GM23338 (cell line): ENCODE measurements around the gene LTB4R. TPM values are rescaled to one million over a fixed set of nuclear protein-coding genes. Genes with fewer than 3 reads are reported as not detected.

ENCODE experiments used
- ATAC-seq: fragments of 200-7000 bp; cut with Tn5 transposase; 3 replicates; pipeline ENCODE4 v1.9.1; 2020
- DNase-seq: peaks from one replicate; pipeline ENCODE4 v3.0.0-alpha.2; 2015; ENCODE audit warnings: low spot score
- H2AFZ ChIP-seq: fragments of 200-600 bp; sonication (generic); 2 replicates; pipeline ENCODE4 v1.8.0; 2016; ENCODE audit warnings: antibody characterized with exemption, mild to moderate bottlenecking, moderate library complexity
- H3F3A ChIP-seq: fragments of 200-600 bp; sonication (generic); replicated peaks from 2 replicates; pipeline ENCODE4 v1.8.0; 2017; ENCODE audit warnings: antibody characterized with exemption, mixed run types, low read depth
- H3K27ac ChIP-seq: fragments of 200-600 bp; sonication (generic); 2 replicates; pipeline ENCODE4 v1.6.1; 2016; ENCODE audit warnings: low read depth
- H3K27me3 ChIP-seq: fragments of 200-600 bp; sonication (generic); 2 replicates; pipeline ENCODE4 v1.8.0; 2016; ENCODE audit warnings: mild to moderate bottlenecking, mixed run types, moderate library complexity; ENCODE audit not compliant: insufficient read depth
- H3K36me3 ChIP-seq: fragments of 200-600 bp; sonication (generic); 2 replicates; pipeline ENCODE4 v1.8.0; 2016; ENCODE audit warnings: mild to moderate bottlenecking; ENCODE audit not compliant: insufficient read depth
- H3K4me1 ChIP-seq: fragments of 200-600 bp; sonication (generic); 2 replicates; pipeline ENCODE4 v1.8.0; 2016; ENCODE audit warnings: mild to moderate bottlenecking, moderate library complexity; ENCODE audit not compliant: insufficient read depth
- H3K4me2 ChIP-seq: fragments of 200-600 bp; sonication (generic); 2 replicates; pipeline ENCODE4 v1.7.1; 2017; ENCODE audit warnings: mixed run types
- H3K4me3 ChIP-seq: fragments of 200-600 bp; sonication (generic); 2 replicates; pipeline ENCODE4 v1.6.1; 2016; ENCODE audit warnings: mixed run types
- H3K79me2 ChIP-seq: fragments of 200-600 bp; sonication (generic); replicated peaks from 2 replicates; pipeline ENCODE4 v1.8.0; 2017; ENCODE audit warnings: mild to moderate bottlenecking; ENCODE audit not compliant: insufficient read depth
- H3K9me2 ChIP-seq: fragments of 200-600 bp; sonication (generic); 2 replicates; pipeline ENCODE4 v1.8.0; 2017; ENCODE audit not compliant: insufficient read depth
- H4K20me1 ChIP-seq: fragments of 200-600 bp; sonication (generic); replicated peaks from 2 replicates; pipeline ENCODE4 v1.8.0; 2017; ENCODE audit warnings: mild to moderate bottlenecking; ENCODE audit not compliant: insufficient read depth
- H3K27ac Mint-ChIP-seq: 2 replicates; pipeline ENCODE4 v1.8.0; 2020; ENCODE audit warnings: inconsistent platforms, mild to moderate bottlenecking, moderate library complexity, mixed read lengths
- H3K27me3 Mint-ChIP-seq: 3 replicates; pipeline ENCODE4 v1.8.0; 2022; ENCODE audit warnings: low read depth, mild to moderate bottlenecking, moderate library complexity, mixed read lengths, inconsistent platforms; ENCODE audit not compliant: insufficient read depth, poor library complexity
- H3K36me3 Mint-ChIP-seq: 3 replicates; pipeline ENCODE4 v1.8.0; 2021; ENCODE audit warnings: low read depth, mild to moderate bottlenecking, inconsistent platforms, moderate library complexity, mixed read lengths
- H3K4me1 Mint-ChIP-seq: 3 replicates; pipeline ENCODE4 v1.8.0; 2020; ENCODE audit warnings: mild to moderate bottlenecking, inconsistent platforms, mixed read lengths
- H3K4me3 Mint-ChIP-seq: 3 replicates; pipeline ENCODE4 v1.8.0; 2021; ENCODE audit warnings: moderate library complexity, mild to moderate bottlenecking, inconsistent platforms, mixed read lengths
- H3K9me3 Mint-ChIP-seq: 3 replicates; pipeline ENCODE4 v1.8.0; 2020; ENCODE audit warnings: moderate library complexity, mild to moderate bottlenecking, inconsistent platforms, mixed read lengths
- CREB1 ChIP-seq: fragments of 250-450 bp; sonication (Bioruptor Pico); IDR thresholded peaks from 2 replicates; pipeline ENCODE4 v1.5.0; 2020; ENCODE audit warnings: low read depth, mild to moderate bottlenecking, moderate library complexity
- EZH2 ChIP-seq: fragments of 200-600 bp; sonication (generic); IDR thresholded peaks from one replicate; pipeline ENCODE4 v1.8.0; 2017; ENCODE audit warnings: antibody characterized with exemption, mild to moderate bottlenecking, low read depth; ENCODE audit not compliant: unreplicated experiment
- EZH2phosphoT487 ChIP-seq: fragments of 200-600 bp; sonication (generic); IDR thresholded peaks from one replicate; pipeline ENCODE4 v1.8.1; 2018; ENCODE audit warnings: antibody characterized with exemption; ENCODE audit not compliant: unreplicated experiment
- NANOG ChIP-seq: IDR thresholded peaks from 2 replicates; pipeline ENCODE4 v1.6.1; 2016; ENCODE audit warnings: antibody characterized with exemption, borderline replicate concordance
- POLR2AphosphoS5 ChIP-seq: IDR thresholded peaks from 2 replicates; pipeline ENCODE4 v1.6.1; 2016; ENCODE audit warnings: antibody characterized with exemption, low read depth
- STAT1 ChIP-seq: IDR thresholded peaks from one replicate; pipeline ENCODE4 v1.6.1; 2016; ENCODE audit warnings: antibody characterized with exemption; ENCODE audit not compliant: unreplicated experiment
- ZNF114 ChIP-seq: fragments of 250-450 bp; sonication (Bioruptor Pico); IDR thresholded peaks from 2 replicates; pipeline ENCODE4 v1.5.0; 2020; ENCODE audit warnings: mild to moderate bottlenecking, moderate library complexity
- polyA plus RNA-seq: library from polyadenylated mRNA; unstranded; fragments of >200 nt; fragmentation: Nextera tagmentation; extraction: Ambion mirVana; gene quantifications from 2 replicates; pipeline ENCODE4 v1.2.1, GENCODE V29; 2016
- total RNA-seq: library from RNA; depleted of rRNA; stranded (reverse); fragments of >200 nt; shearing (Covaris generic); gene quantifications from 2 replicates; pipeline ENCODE4 v1.2.3, GENCODE V29; 2014
- TF ChIP-seq, protein P1 (sequence below): IDR thresholded peaks from one replicate; pipeline ENCODE4 v1.6.1; 2018; ENCODE audit warnings: antibody characterized with exemption; ENCODE audit not compliant: unreplicated experiment
- TF ChIP-seq, protein P2 (sequence below): IDR thresholded peaks from 2 replicates; pipeline ENCODE4 v1.6.1; 2016; ENCODE audit warnings: antibody characterized with exemption
- TF ChIP-seq, protein P3 (sequence below), 2 experiments: fragments of 200-600 bp in 1 of 2; sonication (generic) in 1 of 2; conservative IDR thresholded peaks; 2 replicates each; pipeline versions ENCODE4 v1.5.1 to v1.6.1; 2016 to 2017; ENCODE audit warnings: antibody characterized with exemption in 2 of 2, low read depth in 2 of 2, mild to moderate bottlenecking in 2 of 2, moderate library complexity in 1 of 2

LTB4R gene
- total and polyA plus RNA-seq, 2 experiments from 2014 or later: 2.1 to 4.7 TPM

DNA sequence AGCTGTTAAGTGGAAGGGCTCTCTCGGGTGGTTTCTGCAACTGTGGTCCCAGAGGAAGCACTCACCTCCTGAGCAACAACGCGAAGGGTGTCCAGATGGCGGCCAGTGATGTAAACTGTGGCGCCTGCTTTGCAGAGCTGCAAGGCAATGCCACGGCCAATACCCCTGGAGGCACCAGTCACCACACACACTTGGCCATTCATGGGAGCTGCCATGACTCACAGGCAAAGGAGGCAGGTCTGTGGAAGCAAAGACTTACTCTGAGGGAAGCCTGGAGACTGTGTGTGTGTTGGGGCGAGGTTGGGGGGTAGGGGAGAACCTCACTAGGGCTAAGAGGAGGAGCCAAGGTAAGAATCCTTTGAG, 12.4 kb upstream of the LTB4R start (continued):
- TF ChIP-seq, protein P1, sequence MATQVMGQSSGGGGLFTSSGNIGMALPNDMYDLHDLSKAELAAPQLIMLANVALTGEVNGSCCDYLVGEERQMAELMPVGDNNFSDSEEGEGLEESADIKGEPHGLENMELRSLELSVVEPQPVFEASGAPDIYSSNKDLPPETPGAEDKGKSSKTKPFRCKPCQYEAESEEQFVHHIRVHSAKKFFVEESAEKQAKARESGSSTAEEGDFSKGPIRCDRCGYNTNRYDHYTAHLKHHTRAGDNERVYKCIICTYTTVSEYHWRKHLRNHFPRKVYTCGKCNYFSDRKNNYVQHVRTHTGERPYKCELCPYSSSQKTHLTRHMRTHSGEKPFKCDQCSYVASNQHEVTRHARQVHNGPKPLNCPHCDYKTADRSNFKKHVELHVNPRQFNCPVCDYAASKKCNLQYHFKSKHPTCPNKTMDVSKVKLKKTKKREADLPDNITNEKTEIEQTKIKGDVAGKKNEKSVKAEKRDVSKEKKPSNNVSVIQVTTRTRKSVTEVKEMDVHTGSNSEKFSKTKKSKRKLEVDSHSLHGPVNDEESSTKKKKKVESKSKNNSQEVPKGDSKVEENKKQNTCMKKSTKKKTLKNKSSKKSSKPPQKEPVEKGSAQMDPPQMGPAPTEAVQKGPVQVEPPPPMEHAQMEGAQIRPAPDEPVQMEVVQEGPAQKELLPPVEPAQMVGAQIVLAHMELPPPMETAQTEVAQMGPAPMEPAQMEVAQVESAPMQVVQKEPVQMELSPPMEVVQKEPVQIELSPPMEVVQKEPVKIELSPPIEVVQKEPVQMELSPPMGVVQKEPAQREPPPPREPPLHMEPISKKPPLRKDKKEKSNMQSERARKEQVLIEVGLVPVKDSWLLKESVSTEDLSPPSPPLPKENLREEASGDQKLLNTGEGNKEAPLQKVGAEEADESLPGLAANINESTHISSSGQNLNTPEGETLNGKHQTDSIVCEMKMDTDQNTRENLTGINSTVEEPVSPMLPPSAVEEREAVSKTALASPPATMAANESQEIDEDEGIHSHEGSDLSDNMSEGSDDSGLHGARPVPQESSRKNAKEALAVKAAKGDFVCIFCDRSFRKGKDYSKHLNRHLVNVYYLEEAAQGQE: no peak
- TF ChIP-seq NANOG: no peak
- TF ChIP-seq EZH2: no peak
- TF ChIP-seq, protein P2, sequence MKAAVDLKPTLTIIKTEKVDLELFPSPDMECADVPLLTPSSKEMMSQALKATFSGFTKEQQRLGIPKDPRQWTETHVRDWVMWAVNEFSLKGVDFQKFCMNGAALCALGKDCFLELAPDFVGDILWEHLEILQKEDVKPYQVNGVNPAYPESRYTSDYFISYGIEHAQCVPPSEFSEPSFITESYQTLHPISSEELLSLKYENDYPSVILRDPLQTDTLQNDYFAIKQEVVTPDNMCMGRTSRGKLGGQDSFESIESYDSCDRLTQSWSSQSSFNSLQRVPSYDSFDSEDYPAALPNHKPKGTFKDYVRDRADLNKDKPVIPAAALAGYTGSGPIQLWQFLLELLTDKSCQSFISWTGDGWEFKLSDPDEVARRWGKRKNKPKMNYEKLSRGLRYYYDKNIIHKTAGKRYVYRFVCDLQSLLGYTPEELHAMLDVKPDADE: no peak
- no peak for TF ChIP-seq STAT1
- no peak for TF ChIP-seq EZH2phosphoT487
- no peak for TF ChIP-seq POLR2AphosphoS5
- TF ChIP-seq, protein P3, sequence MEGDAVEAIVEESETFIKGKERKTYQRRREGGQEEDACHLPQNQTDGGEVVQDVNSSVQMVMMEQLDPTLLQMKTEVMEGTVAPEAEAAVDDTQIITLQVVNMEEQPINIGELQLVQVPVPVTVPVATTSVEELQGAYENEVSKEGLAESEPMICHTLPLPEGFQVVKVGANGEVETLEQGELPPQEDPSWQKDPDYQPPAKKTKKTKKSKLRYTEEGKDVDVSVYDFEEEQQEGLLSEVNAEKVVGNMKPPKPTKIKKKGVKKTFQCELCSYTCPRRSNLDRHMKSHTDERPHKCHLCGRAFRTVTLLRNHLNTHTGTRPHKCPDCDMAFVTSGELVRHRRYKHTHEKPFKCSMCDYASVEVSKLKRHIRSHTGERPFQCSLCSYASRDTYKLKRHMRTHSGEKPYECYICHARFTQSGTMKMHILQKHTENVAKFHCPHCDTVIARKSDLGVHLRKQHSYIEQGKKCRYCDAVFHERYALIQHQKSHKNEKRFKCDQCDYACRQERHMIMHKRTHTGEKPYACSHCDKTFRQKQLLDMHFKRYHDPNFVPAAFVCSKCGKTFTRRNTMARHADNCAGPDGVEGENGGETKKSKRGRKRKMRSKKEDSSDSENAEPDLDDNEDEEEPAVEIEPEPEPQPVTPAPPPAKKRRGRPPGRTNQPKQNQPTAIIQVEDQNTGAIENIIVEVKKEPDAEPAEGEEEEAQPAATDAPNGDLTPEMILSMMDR (conservative IDR thresholded peaks at IDR 0.05; ENCODE audit: low read depth in 2 of 2): no peak

DNA sequence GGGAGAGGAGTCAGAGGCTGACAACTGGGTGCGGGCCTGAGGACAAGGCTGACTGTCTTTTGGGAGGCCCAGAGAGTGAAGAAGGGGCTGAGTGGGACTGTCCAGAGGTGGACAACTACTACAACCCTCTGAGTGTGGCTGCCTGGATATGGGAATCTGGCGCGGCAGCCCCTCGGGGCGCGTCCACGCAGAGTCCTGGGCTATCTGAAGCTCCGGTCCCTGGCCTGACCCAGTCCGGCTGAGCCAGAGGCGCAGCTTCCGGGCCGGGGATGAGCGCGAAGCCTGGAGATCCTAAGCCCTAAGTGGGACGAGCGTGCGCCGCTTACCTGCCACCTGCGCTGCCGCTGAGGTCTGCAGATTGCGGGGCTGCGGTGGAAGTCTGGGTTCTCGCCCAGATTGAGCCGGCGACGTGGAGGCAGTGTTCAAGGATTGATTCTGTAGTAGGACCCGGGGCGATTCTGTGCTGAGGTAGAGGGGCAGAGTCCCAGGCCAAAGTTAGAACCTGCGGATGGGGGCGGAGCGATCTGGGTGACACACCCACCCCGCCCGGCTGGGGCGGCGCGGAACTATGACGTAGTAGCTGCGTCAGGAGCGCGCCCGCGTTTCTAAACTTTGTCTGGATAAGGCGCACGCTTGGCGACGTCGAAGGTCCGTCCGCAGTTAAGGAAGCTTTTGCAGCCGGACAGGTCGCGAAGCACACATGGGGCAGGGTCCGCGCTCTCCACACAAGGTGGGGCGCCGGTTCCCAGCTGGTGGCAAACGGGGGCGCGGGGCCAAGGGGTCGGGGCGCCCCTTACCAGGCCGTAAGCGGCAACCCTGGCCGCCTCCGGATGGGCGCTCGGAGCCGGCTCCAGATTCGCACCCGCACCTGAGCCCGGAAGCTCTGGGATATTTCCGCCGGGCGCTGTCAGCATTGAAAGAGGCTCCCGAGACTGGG, 11.8 kb upstream of the LTB4R start, which contains the start of the genes DHRS1 and NOP9:
Gene DHRS1, minus strand, starts transcription at position 526 of the 937 bp plus-strand sequence. CDS start 674 bp downstream, outside the sequence.
Gene NOP9, plus strand, starts transcription at position 596 of the 937 bp plus-strand sequence. Its CDS starts 105 bp downstream, at position 701.
- Histone ChIP-seq H3K79me2 (peaks cover 13% of the 10 kb centered on the region), H3F3A (peaks cover 7% of the 10 kb centered on the region), H3K4me1 (peaks cover 16% of the 10 kb centered on the region; the same call in 1 of the 2 replicates), H3K27ac (no peak within 1 kb of the TSS; the same call in 1 of the 2 replicates), H3K4me3 (peak within 1 kb of the TSS; percentile 95), H3K27me3 (no peaks in the 10 kb centered on the region), H3K36me3 (peaks cover 18% of the 10 kb centered on the region), H2AFZ (peak within 1 kb of the TSS; percentile 96), H3K4me2 (peak within 1 kb of the TSS; percentile 98), H4K20me1 (peaks cover 15% of the 10 kb centered on the region), H3K9me2 (no peaks in the 10 kb centered on the region)
- Mint-ChIP-seq H3K36me3 (peaks cover 34% of the 10 kb centered on the region), H3K4me3 (peak within 1 kb of the TSS; percentile 90), H3K27ac (peak within 1 kb of the TSS; percentile 93), H3K9me3 (peaks cover 2% of the 10 kb centered on the region; the same call in 1 of the 3 replicates), H3K4me1 (peaks cover 21% of the 10 kb centered on the region), H3K27me3 (peaks cover 13% of the 10 kb centered on the region)
- ATAC-seq: peak; percentile 83
- no peak for TF ChIP-seq ZNF114
- TF ChIP-seq POLR2AphosphoS5: peak; percentile 78
- peak; percentile 100 for TF ChIP-seq CREB1
- TF ChIP-seq NANOG: no peak
- peak; percentile 96 for DNase-seq
